Measurements from ENCODE around the gene KCTD4. TPM values are rescaled to one million over a fixed set of nuclear protein-coding genes. Genes with fewer than 3 reads are reported as not detected.

Gene KCTD4
- total RNA-seq, 1 donor from 2014 or later, result not detected

DNA sequence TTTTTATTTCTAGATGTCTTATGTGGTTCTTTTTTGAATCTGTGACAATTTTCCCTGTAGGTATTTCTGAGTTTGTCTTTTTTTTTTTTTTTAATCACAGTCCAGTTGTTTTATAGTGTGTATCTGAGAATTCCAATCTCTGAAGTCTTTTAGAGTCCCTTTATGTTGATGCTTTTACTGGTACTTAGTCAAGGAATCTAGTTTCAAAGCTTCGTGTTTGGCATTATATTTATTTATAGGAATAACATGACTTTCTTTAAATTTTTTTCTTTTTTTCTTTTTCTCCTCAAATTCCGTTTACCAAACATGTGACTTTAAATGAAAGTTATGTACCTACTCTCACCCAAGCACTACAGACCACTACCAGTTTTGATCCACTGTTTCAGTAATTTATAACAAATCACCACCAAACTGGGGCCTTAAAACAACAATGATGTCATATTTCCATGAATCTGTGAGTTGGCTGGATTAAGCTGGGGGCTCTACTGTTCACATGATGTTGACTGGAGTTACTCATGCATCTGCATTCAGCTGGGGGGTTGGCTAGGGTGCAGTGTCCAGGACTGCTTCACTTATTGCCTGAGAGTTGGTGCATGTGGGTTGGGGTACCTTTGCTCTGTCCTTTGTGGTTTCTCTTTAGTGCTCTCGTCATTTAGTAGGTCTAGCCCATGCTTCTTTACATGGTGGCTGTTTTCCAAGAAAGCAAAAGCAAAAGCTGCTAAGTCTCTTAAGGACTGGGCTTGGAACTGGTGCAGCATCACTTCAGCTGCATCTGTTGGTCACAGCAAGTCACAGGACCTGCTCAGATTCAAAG, 22.3 kb downstream of the KCTD4 start:
- H3K27me3 Mint-ChIP-seq, result no peaks in the 10 kb centered on the region
- H3K27ac Mint-ChIP-seq, result peak overlapping the region; percentile 57
- H3K9me3 Mint-ChIP-seq, result no peaks in the 10 kb centered on the region

DNA sequence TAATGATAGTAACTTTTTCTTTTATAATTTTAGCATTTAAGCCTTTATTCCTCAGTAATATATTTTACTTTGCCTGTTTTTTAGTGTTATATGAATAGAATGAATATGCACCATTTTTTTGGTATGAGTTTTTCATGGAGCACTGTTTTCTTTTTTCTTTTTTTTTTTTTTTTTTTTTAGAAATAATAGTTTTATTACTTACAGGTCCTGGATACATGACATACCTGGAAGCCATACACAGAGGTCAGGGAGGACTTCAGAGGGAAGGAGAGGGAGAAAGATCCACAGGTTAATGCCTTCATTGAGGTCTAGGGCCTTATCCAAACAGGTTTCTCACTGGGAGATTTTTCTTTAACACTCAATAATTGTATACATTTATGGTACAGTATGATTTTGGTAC, 26.4 kb downstream of the KCTD4 start:
- TF ChIP-seq, protein P1, sequence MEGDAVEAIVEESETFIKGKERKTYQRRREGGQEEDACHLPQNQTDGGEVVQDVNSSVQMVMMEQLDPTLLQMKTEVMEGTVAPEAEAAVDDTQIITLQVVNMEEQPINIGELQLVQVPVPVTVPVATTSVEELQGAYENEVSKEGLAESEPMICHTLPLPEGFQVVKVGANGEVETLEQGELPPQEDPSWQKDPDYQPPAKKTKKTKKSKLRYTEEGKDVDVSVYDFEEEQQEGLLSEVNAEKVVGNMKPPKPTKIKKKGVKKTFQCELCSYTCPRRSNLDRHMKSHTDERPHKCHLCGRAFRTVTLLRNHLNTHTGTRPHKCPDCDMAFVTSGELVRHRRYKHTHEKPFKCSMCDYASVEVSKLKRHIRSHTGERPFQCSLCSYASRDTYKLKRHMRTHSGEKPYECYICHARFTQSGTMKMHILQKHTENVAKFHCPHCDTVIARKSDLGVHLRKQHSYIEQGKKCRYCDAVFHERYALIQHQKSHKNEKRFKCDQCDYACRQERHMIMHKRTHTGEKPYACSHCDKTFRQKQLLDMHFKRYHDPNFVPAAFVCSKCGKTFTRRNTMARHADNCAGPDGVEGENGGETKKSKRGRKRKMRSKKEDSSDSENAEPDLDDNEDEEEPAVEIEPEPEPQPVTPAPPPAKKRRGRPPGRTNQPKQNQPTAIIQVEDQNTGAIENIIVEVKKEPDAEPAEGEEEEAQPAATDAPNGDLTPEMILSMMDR (conservative IDR thresholded peaks at IDR 0.05), result no peak
- Mint-ChIP-seq H3K36me3 (peaks cover 18% of the 10 kb centered on the region), H3K9me3 (no peaks in the 10 kb centered on the region), H3K4me3 (no peak overlapping the region), H3K27ac (no peak overlapping the region), H3K27me3 (no peaks in the 10 kb centered on the region), H3K4me1 (ENCODE audit: unreplicated experiment) (peaks cover 16% of the 10 kb centered on the region)
- no peak for DNase-seq (ENCODE audit: extremely low spot score, unreplicated experiment)

More for the DNA sequence above, 22.3 kb downstream of the KCTD4 start:
- Mint-ChIP-seq H3K4me1 (ENCODE audit: unreplicated experiment) (peaks cover 20% of the 10 kb centered on the region), H3K36me3 (peaks cover 17% of the 10 kb centered on the region), H3K4me3 (no peak overlapping the region)
- DNase-seq (ENCODE audit: extremely low spot score, unreplicated experiment), result no peak
- TF ChIP-seq, protein P1 (conservative IDR thresholded peaks at IDR 0.05), result no peak

DNA sequence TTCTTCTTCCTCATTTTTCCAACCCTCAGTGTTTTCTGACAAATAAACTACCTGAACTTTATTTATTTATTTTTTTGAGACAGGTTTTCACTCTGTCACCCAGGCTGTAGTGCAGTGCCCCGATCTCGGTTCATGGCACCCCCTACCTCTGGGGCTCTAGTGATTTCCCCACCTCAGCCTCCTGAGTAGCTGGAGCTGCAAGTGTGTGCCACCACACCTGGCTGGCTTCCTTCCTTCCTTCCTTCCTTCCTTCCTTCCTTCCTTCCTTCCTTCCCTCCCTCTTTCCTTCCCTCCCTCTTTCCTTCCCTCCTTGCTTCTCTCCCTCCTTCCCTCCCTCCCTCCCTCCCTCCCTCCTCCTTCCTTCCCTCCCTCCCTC, 32.3 kb downstream of the KCTD4 start:
- Mint-ChIP-seq H3K27ac (no peak overlapping the region), H3K4me1 (ENCODE audit: unreplicated experiment) (no peaks in the 10 kb centered on the region), H3K36me3 (peaks cover 22% of the 10 kb centered on the region), H3K9me3 (no peaks in the 10 kb centered on the region), H3K4me3 (no peak overlapping the region), H3K27me3 (no peaks in the 10 kb centered on the region)
- no peak for DNase-seq (ENCODE audit: extremely low spot score, unreplicated experiment)
- TF ChIP-seq, protein P1 (conservative IDR thresholded peaks at IDR 0.05), result no peak

DNA sequence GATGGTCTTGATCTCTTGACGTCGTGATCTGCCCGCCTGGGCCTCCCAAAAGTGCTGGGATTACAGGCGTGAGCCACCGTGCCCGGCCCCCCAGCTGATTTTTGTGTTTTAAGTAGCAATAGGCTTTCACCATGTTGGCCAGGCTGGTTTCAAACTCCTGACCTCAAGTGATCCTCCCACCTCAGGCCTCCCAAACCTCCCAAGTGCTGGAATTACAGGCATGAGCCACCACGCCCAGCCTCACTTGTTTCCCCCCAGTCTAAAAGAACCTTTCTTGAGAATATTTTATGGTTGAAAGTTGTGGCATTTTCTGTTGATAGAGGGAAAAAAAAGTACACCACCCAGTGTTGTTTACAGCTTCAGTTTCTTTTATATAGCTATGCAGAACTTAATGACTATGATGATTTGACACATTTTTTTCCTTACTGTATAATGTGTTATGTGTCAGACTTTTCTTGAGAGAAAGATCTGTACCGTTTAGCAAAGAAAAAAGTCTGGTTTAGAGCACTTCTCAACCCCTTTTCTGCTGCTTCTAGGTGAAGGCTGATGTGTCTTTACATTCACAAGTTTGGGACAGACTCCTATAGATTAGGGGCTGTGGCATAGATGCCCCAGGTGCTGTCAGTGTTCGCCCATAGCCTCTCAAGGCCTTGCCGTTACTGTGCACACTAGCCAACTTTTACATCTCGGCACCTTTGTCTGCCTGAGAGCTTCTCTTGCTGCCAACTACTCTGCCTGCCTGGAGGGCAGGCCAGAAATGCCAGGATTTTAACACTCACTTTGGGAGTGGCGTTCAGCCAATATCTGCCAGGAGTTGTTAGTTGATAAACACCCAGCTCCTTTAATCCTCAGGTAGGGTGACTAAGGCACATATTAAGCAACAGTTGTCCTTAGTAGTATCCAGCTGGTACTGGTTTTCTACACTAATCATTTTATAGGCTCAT, 33.0 kb downstream of the KCTD4 start:
- H3K27me3 Mint-ChIP-seq, result no peaks in the 10 kb centered on the region
- no peaks in the 10 kb centered on the region for H3K4me1 Mint-ChIP-seq (ENCODE audit: unreplicated experiment)
- peaks cover 21% of the 10 kb centered on the region for H3K36me3 Mint-ChIP-seq
- no peak overlapping the region for H3K4me3 Mint-ChIP-seq
- no peaks in the 10 kb centered on the region for H3K9me3 Mint-ChIP-seq
- no peak for DNase-seq (ENCODE audit: extremely low spot score, unreplicated experiment)
- TF ChIP-seq, protein P1 (conservative IDR thresholded peaks at IDR 0.05), result no peak
- H3K27ac Mint-ChIP-seq, result no peak overlapping the region

DNA sequence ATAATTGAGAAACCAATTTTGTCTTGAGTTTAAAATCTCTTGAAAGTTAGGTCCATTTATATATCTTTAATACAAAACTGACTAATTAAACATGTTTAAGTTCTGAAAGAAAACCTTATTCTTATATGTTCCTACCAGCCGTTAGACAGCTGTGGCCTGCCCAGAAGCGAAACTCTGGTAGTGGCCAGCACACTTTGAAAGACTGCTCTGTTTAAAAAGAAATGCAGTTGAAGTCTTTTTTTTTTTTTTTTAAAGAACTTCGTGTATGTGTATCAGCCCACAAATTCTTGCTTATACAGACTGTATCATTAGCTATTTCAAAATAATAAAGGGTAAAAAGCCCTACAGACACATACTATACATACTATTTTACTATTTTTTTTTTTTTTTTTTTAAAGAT, 34.0 kb downstream of the KCTD4 start:
- TF ChIP-seq, protein P1 (conservative IDR thresholded peaks at IDR 0.05), result no peak
- Mint-ChIP-seq H3K4me1 (ENCODE audit: unreplicated experiment) (no peaks in the 10 kb centered on the region), H3K27ac (no peak overlapping the region), H3K9me3 (no peaks in the 10 kb centered on the region), H3K27me3 (no peaks in the 10 kb centered on the region), H3K36me3 (peaks cover 18% of the 10 kb centered on the region), H3K4me3 (no peak overlapping the region)
- no peak for DNase-seq (ENCODE audit: extremely low spot score, unreplicated experiment)
